Endothelial cell of umbilical vein (primary cell): ENCODE measurements around the gene ELOVL1. TPM values are rescaled to one million over a fixed set of nuclear protein-coding genes. Genes with fewer than 3 reads are reported as not detected.

Experiments
- BruUV-seq: library from RNA; stranded (reverse); fragments of 400-500 nt; replicated peaks from 2 replicates; lab custom pipeline; 2021; lab: Mats Ljungman, UMichigan
- CTCF ChIA-PET: fragments of 300-600, 350-600 bp; sonication (Branson Sonifier 250); formaldehyde crosslinking; loops from one replicate; lab custom pipeline; 2021; ENCODE audit warnings: antibody characterized with exemption, inconsistent platforms; lab: Charles Lee
- POLR2A ChIA-PET: fragments of 300-600, 350-600 bp; sonication (Branson Sonifier 250); formaldehyde crosslinking; loops from one replicate; lab custom pipeline; 2021; ENCODE audit warnings: antibody characterized with exemption, inconsistent platforms; lab: Charles Lee
- DNase-seq: peaks from one replicate; pipeline ENCODE4 v3.0.0-alpha.2; 2011; ENCODE audit warnings: low read depth, low spot score
- FAIRE-seq: peaks from 2 replicates; lab custom pipeline; 2011; peaks lifted over from hg19 to GRCh38; lab: Jason Lieb, UNC
- H2AFZ ChIP-seq: 2 replicates; pipeline ENCODE4 v1.6.0; 2012; ENCODE audit warnings: low read depth, low read length, control low read depth, inconsistent platforms
- H3K27ac ChIP-seq: 2 replicates; pipeline ENCODE4 v1.5.1; 2011; ENCODE audit warnings: low read depth, mild to moderate bottlenecking, control low read depth, low read length, moderate library complexity; ENCODE audit not compliant: insufficient read depth
- H3K27me3 ChIP-seq, 2 experiments: 2 replicates each; pipeline versions ENCODE4 v1.6.0 to v1.6.1; 2011; ENCODE audit warnings: low read length in 2 of 2, mixed read lengths in 1 of 2; ENCODE audit not compliant: control insufficient read depth in 2 of 2, insufficient read depth in 2 of 2
- H3K36me3 ChIP-seq, 2 experiments: 2 replicates in 1 of 2; 3 replicates in 1 of 2; pipeline ENCODE4 v1.5.1; 2011; ENCODE audit warnings: low read length in 2 of 2, mild to moderate bottlenecking in 1 of 2, moderate library complexity in 1 of 2; ENCODE audit not compliant: control insufficient read depth in 2 of 2, insufficient read depth in 2 of 2; ENCODE audit errors: extremely low read depth in 1 of 2
- H3K4me1 ChIP-seq: 3 replicates; pipeline ENCODE4 v1.5.1; 2011; ENCODE audit warnings: mild to moderate bottlenecking, low read length; ENCODE audit not compliant: control insufficient read depth, insufficient read depth; ENCODE audit errors: extremely low read depth
- H3K4me2 ChIP-seq: 2 replicates; pipeline ENCODE4 v1.6.1; 2011; ENCODE audit warnings: low read length, control low read depth, mixed read lengths; ENCODE audit not compliant: insufficient read depth
- H3K4me3 ChIP-seq, 3 experiments: fragments of 200-600 bp in 1 of 3; sonication (generic), shearing (Covaris generic) in 1 of 3; replicated peaks in 1 of 3; 2 replicates each; pipeline ENCODE4 v1.5.1; 2011 to 2016; ENCODE audit warnings: control low read depth in 3 of 3, low read length in 3 of 3, mild to moderate bottlenecking in 2 of 3, inconsistent platforms in 1 of 3, low read depth in 1 of 3, moderate library complexity in 1 of 3; ENCODE audit not compliant: insufficient read depth in 1 of 3
- H3K79me2 ChIP-seq: 2 replicates; pipeline ENCODE4 v1.6.0; 2012; ENCODE audit warnings: low read length, inconsistent platforms; ENCODE audit not compliant: control insufficient read depth, insufficient read depth
- H3K9ac ChIP-seq: replicated peaks from 2 replicates; pipeline ENCODE3; 2011; ENCODE audit warnings: low read length, control low read depth; ENCODE audit not compliant: insufficient read depth; ENCODE audit errors: extremely low read depth
- H3K9me1 ChIP-seq: replicated peaks from 3 replicates; pipeline ENCODE4 v1.6.0; 2011; ENCODE audit warnings: mild to moderate bottlenecking, low read length; ENCODE audit not compliant: control insufficient read depth, insufficient read depth; ENCODE audit errors: extremely low read depth
- H3K9me3 ChIP-seq: replicated peaks from 2 replicates; pipeline ENCODE4 v1.5.1; 2012; ENCODE audit warnings: low read length, inconsistent platforms; ENCODE audit not compliant: control insufficient read depth, insufficient read depth
- H4K20me1 ChIP-seq: replicated peaks from 2 replicates; pipeline ENCODE3; 2011; ENCODE audit warnings: mild to moderate bottlenecking, low read length; ENCODE audit not compliant: control insufficient read depth, insufficient read depth; ENCODE audit errors: extremely low read depth
- EZH2 ChIP-seq: IDR thresholded peaks from 2 replicates; pipeline ENCODE4 v1.6.1; 2012; ENCODE audit warnings: borderline replicate concordance, low read depth, mild to moderate bottlenecking, moderate library complexity, low read length, inconsistent platforms; ENCODE audit not compliant: severe bottlenecking
- FOS ChIP-seq: IDR thresholded peaks from 2 replicates; pipeline ENCODE4 v1.6.1; 2011; ENCODE audit warnings: mild to moderate bottlenecking, low read length, moderate library complexity, borderline replicate concordance; ENCODE audit not compliant: insufficient read depth
- GATA2 ChIP-seq: IDR thresholded peaks from 2 replicates; pipeline ENCODE4 v1.7.0; 2011; ENCODE audit warnings: low read depth, mild to moderate bottlenecking, moderate library complexity, mixed read lengths, low read length; ENCODE audit not compliant: insufficient read length, insufficient read depth
- JUN ChIP-seq: IDR thresholded peaks from 2 replicates; pipeline ENCODE4 v1.6.1; 2011; ENCODE audit warnings: borderline replicate concordance, low read depth; ENCODE audit not compliant: insufficient read length, insufficient read depth
- MYC ChIP-seq: IDR thresholded peaks from one replicate; pipeline ENCODE4 v1.6.1; 2011; ENCODE audit warnings: mild to moderate bottlenecking, low read depth, low read length
- POLR2A ChIP-seq: IDR thresholded peaks from 2 replicates; pipeline ENCODE4 v1.6.1; 2012; ENCODE audit warnings: low read depth, mild to moderate bottlenecking, control low read depth, low read length
- POLR2AphosphoS5 ChIP-seq: IDR thresholded peaks from 2 replicates; pipeline ENCODE4 v1.6.1; 2012; ENCODE audit warnings: low read depth, mild to moderate bottlenecking, control low read depth, low read length, moderate library complexity; ENCODE audit not compliant: insufficient read depth
- dilution Hi-C: fragments of 300-500 bp; cut with MboI; formaldehyde crosslinking; loops from one replicate; pipeline ENCODE4 v1.15.0; 2019; ENCODE audit warnings: low sequenced_read_pairs; ENCODE audit not compliant: extremely low pct_ligation_motif_present
- intact Hi-C: fragments of 100-400 bp; cut with micrococcal nuclease; formaldehyde crosslinking; loops from one replicate; pipeline ENCODE4 v1.10.0; 2022
- polyA plus RNA-seq, 4 experiments: library from polyadenylated mRNA; depleted of rRNA in 3 of 4; stranded (reverse) in 3 of 4; unstranded in 1 of 4; fragments of >200 nt; gene quantifications; 2 replicates each; pipeline versions ENCODE4 v1.2.1 to v1.2.3, GENCODE V29; 2011 to 2012; ENCODE audit warnings: missing spikeins in 1 of 4
- total RNA-seq: library from RNA; stranded (reverse); gene quantifications from 2 replicates; pipeline ENCODE4 v1.2.3, GENCODE V29; 2021
- TF ChIP-seq, protein P1 (sequence below), 2 donors: IDR thresholded peaks; 1 replicate in 1 of 2; 2 replicates in 1 of 2; pipeline ENCODE4 v1.5.1; 2011; ENCODE audit warnings: low read length in 2 of 2, mild to moderate bottlenecking in 2 of 2, moderate library complexity in 2 of 2, control low read depth in 1 of 2, inconsistent platforms in 1 of 2, low read depth in 1 of 2; ENCODE audit not compliant: insufficient read depth in 1 of 2; ENCODE audit errors: extremely low read depth in 1 of 2
- TF ChIP-seq, protein P2 (sequence below): IDR thresholded peaks from 2 replicates; pipeline ENCODE4 v1.6.1; 2011; ENCODE audit not compliant: insufficient read depth, insufficient read length

The ELOVL1 gene
- total and polyA plus RNA-seq, 2 donors (not counting 3 experiments of a cell fraction or from before 2014, with no cell fraction given): 134 to 303 TPM

DNA sequence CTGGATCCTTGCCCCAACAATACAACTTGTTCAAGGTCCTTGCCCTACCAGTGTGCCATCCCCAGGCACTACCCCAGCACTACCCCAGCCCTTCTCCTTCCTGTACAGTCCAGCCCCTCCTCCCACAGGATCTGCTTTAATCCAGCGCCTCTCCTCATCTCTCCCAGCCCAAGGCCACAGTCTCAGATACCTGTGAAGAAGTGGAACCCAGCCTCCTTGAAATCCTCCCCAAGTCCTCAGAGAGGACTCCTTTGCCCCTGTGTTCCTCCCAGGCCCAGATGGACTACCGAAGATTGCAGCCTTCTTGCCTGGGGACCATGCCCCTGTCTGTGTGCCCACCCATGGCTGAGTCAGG is 15.5 kb downstream of the ELOVL1 start:
- no peaks in the 10 kb centered on the region for H3K79me2 ChIP-seq
- dilution Hi-C loops: no loop called here

More for the DNA sequence above, 15.5 kb downstream of the ELOVL1 start:
- Histone ChIP-seq H3K9me1 (no peaks in the 10 kb centered on the region), H2AFZ (no peak overlapping the region), H3K4me3 (no peak overlapping the region), H3K27ac (no peak overlapping the region), H3K36me3 (no peaks in the 10 kb centered on the region), H3K4me1 (peaks cover 3% of the 10 kb centered on the region), H4K20me1 (no peaks in the 10 kb centered on the region), H3K9me3 (no peaks in the 10 kb centered on the region), H3K9ac (no peak overlapping the region), H3K27me3 (no peaks in the 10 kb centered on the region), H3K4me2 (no peak overlapping the region)
- ChIA-PET POLR2A (no interaction called here), CTCF (no interaction called here)
- BruUV-seq: no TSS peak
- no peak for TF ChIP-seq GATA2
- TF ChIP-seq MYC: no peak
- TF ChIP-seq, protein P1, sequence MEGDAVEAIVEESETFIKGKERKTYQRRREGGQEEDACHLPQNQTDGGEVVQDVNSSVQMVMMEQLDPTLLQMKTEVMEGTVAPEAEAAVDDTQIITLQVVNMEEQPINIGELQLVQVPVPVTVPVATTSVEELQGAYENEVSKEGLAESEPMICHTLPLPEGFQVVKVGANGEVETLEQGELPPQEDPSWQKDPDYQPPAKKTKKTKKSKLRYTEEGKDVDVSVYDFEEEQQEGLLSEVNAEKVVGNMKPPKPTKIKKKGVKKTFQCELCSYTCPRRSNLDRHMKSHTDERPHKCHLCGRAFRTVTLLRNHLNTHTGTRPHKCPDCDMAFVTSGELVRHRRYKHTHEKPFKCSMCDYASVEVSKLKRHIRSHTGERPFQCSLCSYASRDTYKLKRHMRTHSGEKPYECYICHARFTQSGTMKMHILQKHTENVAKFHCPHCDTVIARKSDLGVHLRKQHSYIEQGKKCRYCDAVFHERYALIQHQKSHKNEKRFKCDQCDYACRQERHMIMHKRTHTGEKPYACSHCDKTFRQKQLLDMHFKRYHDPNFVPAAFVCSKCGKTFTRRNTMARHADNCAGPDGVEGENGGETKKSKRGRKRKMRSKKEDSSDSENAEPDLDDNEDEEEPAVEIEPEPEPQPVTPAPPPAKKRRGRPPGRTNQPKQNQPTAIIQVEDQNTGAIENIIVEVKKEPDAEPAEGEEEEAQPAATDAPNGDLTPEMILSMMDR (IDR thresholded peaks at IDR 0.05; ENCODE audit: extremely low read depth in 1 of 2, insufficient read depth in 1 of 2, low read depth in 1 of 2, low read length in 2 of 2): no peak
- TF ChIP-seq, protein P2, sequence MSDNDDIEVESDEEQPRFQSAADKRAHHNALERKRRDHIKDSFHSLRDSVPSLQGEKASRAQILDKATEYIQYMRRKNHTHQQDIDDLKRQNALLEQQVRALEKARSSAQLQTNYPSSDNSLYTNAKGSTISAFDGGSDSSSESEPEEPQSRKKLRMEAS: no peak
- no peak for TF ChIP-seq FOS
- no peak for TF ChIP-seq EZH2
- no peak for TF ChIP-seq JUN
- TF ChIP-seq POLR2AphosphoS5: no peak
- TF ChIP-seq POLR2A: no peak
- DNase-seq (no peak), FAIRE-seq (no peak)
- intact Hi-C loops: no loop called here
